Measurements from ENCODE around the gene CCDC141.

Gene CCDC141

GRCh38 chr2:178843697-178844096, 206.2 kb downstream of the CCDC141 start:
- Mint-ChIP-seq H3K4me3 (no peak overlapping the region), H3K4me1 (ENCODE audit: low read depth) (no peaks in the 10 kb centered on the region), H3K36me3 (ENCODE audit: low read depth) (no peaks in the 10 kb centered on the region), H3K9me3 (no peaks in the 10 kb centered on the region), H3K27me3 (ENCODE audit: low read depth) (no peaks in the 10 kb centered on the region), H3K27ac (no peak overlapping the region)

DNA sequence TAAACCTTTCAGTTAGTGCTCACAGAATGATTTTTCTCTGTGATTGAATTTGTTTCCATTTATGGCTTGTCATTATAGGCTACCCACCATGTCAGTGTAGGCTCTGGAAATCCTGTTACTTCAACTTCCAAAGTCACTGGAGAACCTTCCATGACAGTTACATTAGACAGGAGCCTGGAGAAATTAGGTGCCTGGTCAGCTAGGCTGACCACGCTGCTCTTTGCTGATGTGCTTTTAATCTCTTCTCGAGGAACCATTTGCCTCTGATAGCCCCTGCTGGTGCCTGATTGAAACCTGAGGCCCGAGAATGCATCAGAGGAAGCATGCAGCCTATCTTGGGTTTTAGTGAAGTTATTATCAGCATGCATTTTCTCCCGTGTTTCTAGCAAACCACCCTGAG, 213.1 kb downstream of the CCDC141 start:
- Mint-ChIP-seq H3K27me3 (ENCODE audit: low read depth) (no peaks in the 10 kb centered on the region), H3K27ac (no peak overlapping the region), H3K9me3 (no peaks in the 10 kb centered on the region), H3K4me1 (ENCODE audit: low read depth) (no peaks in the 10 kb centered on the region), H3K36me3 (ENCODE audit: low read depth) (no peaks in the 10 kb centered on the region), H3K4me3 (no peak overlapping the region)

- Mint-ChIP-seq H3K4me1 (ENCODE audit: low read depth) (peaks cover 2% of the 10 kb centered on the region), H3K9me3 (no peaks in the 10 kb centered on the region), H3K4me3 (no peak overlapping the region), H3K27me3 (ENCODE audit: low read depth) (no peaks in the 10 kb centered on the region), H3K36me3 (ENCODE audit: low read depth) (no peaks in the 10 kb centered on the region), H3K27ac (no peak overlapping the region)
Measured at GRCh38 chr2:178834086-178834485, 215.9 kb downstream of the CCDC141 start.

DNA sequence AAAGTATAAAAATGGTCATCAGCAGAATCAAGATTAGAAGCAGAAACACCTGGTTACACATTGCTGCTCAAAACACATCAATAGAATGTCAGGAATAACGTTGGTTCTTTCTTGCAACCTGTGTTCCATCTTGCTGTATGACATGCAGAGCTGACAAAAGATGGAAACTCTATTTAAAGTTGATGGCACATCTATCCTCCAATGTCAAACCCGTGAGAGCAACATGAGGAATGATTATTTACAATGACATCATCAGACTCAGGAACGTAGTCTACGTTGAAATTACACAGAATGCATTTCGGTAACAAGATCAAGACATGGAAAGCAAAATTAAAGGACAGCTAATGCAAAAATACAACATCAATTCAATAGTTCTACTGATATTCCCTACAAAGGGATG, 216.6 kb downstream of the CCDC141 start:
- H3K4me1 Mint-ChIP-seq (ENCODE audit: low read depth): peaks cover 4% of the 10 kb centered on the region
- no peaks in the 10 kb centered on the region for H3K36me3 Mint-ChIP-seq (ENCODE audit: low read depth)
- no peak overlapping the region for H3K4me3 Mint-ChIP-seq
- H3K9me3 Mint-ChIP-seq: no peaks in the 10 kb centered on the region
- H3K27me3 Mint-ChIP-seq (ENCODE audit: low read depth): no peaks in the 10 kb centered on the region
- H3K27ac Mint-ChIP-seq: no peak overlapping the region

DNA sequence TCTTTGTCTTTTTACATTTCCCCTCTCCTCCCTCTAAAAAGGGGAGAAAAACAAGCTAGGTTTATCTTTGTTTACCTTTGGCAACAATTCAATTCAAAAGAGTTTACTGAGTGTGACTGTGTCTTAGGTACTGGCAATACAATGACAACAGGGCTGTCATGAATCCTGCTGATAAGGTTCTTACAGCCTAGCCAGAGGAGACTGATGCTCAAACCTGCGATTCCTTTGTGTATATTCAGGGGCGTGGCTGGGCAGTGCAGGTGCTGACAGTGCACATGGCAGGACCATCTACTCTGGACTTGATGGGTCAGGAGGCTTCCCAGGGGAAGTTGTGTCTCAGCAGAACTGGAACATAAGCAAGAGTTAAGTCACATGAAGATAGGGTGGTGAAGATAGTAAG, 219.5 kb downstream of the CCDC141 start:
- H3K4me1 Mint-ChIP-seq (ENCODE audit: low read depth): peaks cover 4% of the 10 kb centered on the region
- no peak overlapping the region for H3K4me3 Mint-ChIP-seq
- no peaks in the 10 kb centered on the region for H3K36me3 Mint-ChIP-seq (ENCODE audit: low read depth)
- no peaks in the 10 kb centered on the region for H3K27me3 Mint-ChIP-seq (ENCODE audit: low read depth)
- H3K9me3 Mint-ChIP-seq: no peaks in the 10 kb centered on the region
- H3K27ac Mint-ChIP-seq: no peak overlapping the region

- Mint-ChIP-seq H3K27ac (no peak overlapping the region), H3K4me3 (no peak overlapping the region), H3K36me3 (ENCODE audit: low read depth) (no peaks in the 10 kb centered on the region), H3K27me3 (ENCODE audit: low read depth) (no peaks in the 10 kb centered on the region), H3K9me3 (no peaks in the 10 kb centered on the region), H3K4me1 (ENCODE audit: low read depth) (peaks cover 4% of the 10 kb centered on the region)
Measured at GRCh38 chr2:178829981-178830380, 220.0 kb downstream of the CCDC141 start.

DNA sequence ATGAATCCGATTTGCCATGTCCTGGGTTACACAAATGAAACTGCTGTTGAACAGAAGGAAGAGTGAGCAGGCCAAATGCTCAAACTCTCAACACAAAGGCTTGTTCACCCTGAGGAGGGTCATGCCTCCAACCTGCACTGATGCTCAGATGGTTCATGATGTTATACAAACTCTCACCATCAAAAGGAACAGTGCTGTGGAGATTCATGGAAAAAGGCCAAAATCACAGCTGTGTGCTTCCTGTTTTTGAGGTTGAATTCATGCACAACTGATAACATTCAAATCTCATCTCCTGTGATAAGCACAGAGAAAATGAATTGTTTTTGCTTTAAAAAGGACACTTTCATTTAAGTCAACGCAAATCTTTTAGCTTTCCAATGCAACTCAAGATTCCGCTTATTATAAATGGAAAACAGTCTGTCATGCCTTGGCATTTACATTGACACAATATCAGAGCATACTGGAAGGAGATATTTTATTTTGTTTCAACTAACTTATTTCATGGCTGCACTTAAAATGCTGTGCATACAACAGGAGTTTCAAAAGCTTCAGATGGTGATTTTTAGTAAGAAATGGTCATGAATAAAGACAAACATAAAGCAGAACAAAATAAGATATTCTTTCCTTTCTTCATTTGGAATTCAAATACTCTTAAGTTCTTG, 220.5 kb downstream of the CCDC141 start:
- H3K27ac Mint-ChIP-seq: no peak overlapping the region
- peaks cover 4% of the 10 kb centered on the region for H3K4me1 Mint-ChIP-seq (ENCODE audit: low read depth)
- no peaks in the 10 kb centered on the region for H3K36me3 Mint-ChIP-seq (ENCODE audit: low read depth)
- H3K9me3 Mint-ChIP-seq: no peaks in the 10 kb centered on the region
- H3K4me3 Mint-ChIP-seq: no peak overlapping the region
- H3K27me3 Mint-ChIP-seq (ENCODE audit: low read depth): no peaks in the 10 kb centered on the region

DNA sequence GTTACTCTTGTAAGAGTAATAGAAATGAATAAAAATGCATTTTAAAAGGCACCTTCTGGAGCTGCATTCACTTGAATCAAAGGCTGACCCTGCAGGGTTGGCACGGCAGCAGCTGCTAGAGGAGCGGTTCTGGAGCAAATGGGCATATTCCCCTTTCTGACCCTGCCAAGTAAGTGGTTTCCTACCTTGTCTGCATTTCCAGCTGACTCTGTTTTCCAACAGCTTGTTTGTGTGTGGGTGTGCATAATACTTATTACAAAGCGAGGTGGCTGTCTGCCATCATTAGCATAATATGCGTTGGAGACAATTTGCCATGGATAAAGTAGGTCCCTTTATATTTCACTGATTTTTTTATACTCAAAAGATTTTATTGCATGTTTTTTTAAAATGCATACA, 221.5 kb downstream of the CCDC141 start:
- Mint-ChIP-seq H3K27ac (no peak overlapping the region), H3K4me3 (no peak overlapping the region), H3K27me3 (ENCODE audit: low read depth) (no peaks in the 10 kb centered on the region)

DNA sequence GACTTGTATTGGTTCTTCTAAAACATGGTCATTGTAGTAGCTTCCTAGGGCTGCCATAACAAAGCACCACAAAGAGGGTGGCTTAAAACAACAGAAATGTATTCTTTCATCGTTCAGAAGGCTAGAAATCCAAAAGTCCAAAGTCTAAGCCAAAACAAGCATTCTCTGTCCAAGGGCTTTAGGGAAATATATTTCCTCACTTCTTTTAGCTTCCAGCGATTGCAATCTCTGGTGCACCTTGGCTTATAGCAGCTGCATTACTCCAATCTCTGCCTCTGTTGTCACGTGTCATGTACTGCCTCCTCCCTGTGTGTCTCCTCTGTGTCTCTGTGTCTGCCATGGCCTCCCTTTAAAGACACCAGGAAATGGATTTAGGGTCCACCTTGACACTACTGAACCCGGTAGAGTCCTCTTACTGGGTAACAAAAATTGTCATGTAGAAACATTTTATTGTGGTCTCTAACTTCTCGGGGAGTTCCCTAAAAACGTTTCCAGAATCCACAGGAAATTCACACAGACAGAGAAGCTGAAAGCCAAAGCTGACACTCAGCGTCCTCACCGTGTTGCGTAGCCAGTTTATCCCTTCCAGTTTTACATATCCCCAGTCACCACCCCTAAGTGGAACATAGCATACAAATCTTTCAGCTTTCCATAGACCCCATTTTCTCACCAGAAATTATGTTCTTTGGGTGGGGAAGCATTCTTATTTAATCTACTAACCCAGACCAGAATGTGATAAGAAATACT, 222.0 kb downstream of the CCDC141 start:
- no peaks in the 10 kb centered on the region for H3K27me3 Mint-ChIP-seq (ENCODE audit: low read depth)
- H3K4me3 Mint-ChIP-seq: no peak overlapping the region
- H3K36me3 Mint-ChIP-seq (ENCODE audit: low read depth): no peaks in the 10 kb centered on the region
- H3K9me3 Mint-ChIP-seq: no peaks in the 10 kb centered on the region
- no peak overlapping the region for H3K27ac Mint-ChIP-seq
- peaks cover 4% of the 10 kb centered on the region for H3K4me1 Mint-ChIP-seq (ENCODE audit: low read depth)

More for the DNA sequence above, 221.5 kb downstream of the CCDC141 start:
- Mint-ChIP-seq H3K4me1 (ENCODE audit: low read depth) (peaks cover 4% of the 10 kb centered on the region), H3K36me3 (ENCODE audit: low read depth) (no peaks in the 10 kb centered on the region), H3K9me3 (no peaks in the 10 kb centered on the region)

DNA sequence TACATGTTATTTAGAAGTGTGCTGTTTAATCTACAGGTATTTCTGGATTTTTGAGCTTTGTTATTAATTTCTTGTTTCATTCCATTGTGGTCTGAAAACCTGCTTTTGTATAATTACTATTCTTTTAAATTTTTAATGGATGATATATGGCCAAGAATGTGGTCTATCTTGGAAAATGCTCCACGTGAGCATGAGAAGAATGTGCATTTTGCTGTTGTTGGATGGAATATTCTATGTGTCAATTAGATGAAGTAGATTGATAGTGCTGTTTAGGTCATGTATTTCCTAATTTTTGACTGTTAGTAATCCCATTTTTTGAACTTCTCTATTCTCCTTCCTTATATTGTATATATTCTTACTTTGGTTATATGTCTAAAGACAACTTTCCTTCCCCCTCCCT, 222.8 kb downstream of the CCDC141 start:
- Mint-ChIP-seq H3K4me1 (ENCODE audit: low read depth) (peaks cover 4% of the 10 kb centered on the region), H3K36me3 (ENCODE audit: low read depth) (no peaks in the 10 kb centered on the region), H3K4me3 (no peak overlapping the region), H3K9me3 (no peaks in the 10 kb centered on the region), H3K27ac (no peak overlapping the region), H3K27me3 (ENCODE audit: low read depth) (no peaks in the 10 kb centered on the region)

DNA sequence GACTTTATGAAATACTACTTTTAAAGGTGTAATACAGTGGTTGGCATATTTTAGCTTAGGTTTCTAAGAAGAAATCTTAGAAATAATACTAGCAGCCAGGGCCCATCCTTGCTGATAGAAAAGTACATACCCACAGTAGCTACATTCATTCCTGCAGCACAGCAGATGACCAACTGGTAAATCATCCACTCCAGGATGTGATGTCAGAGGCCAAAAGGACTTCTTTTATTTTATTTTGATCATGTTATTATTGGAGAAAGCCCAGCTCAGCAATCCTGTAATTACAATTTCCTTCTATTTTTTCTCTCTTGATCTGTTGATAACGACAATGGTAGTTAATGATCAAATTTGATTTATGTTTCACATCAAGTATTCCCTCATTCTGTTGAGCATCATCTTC, 224.8 kb downstream of the CCDC141 start:
- no peaks in the 10 kb centered on the region for H3K36me3 Mint-ChIP-seq (ENCODE audit: low read depth)
- no peak overlapping the region for H3K27ac Mint-ChIP-seq
- H3K9me3 Mint-ChIP-seq: no peaks in the 10 kb centered on the region
- H3K27me3 Mint-ChIP-seq (ENCODE audit: low read depth): no peaks in the 10 kb centered on the region
- peaks cover 4% of the 10 kb centered on the region for H3K4me1 Mint-ChIP-seq (ENCODE audit: low read depth)
- H3K4me3 Mint-ChIP-seq: no peak overlapping the region

DNA sequence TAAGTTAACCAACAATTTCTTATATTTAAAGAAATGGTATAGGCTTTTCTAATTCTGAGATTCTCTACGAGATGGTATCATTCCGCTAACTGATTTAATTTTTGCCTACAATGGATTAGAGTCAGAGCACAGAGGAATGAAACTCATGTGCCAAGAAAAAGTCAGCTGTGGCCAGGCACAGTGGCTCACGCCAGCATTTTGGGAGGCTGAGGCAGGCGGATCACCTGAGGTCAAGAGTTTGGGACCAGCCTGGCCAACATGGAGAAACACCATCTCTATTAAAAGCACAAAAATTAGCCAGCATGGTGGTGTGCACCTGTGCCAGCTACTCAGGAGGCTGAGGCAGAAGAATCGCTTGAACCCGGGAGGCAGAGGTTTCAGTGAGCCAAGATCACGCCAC, 225.8 kb downstream of the CCDC141 start:
- Mint-ChIP-seq H3K36me3 (ENCODE audit: low read depth) (no peaks in the 10 kb centered on the region), H3K27ac (no peak overlapping the region), H3K4me1 (ENCODE audit: low read depth) (peaks cover 6% of the 10 kb centered on the region), H3K9me3 (no peaks in the 10 kb centered on the region), H3K4me3 (no peak overlapping the region), H3K27me3 (ENCODE audit: low read depth) (no peaks in the 10 kb centered on the region)

DNA sequence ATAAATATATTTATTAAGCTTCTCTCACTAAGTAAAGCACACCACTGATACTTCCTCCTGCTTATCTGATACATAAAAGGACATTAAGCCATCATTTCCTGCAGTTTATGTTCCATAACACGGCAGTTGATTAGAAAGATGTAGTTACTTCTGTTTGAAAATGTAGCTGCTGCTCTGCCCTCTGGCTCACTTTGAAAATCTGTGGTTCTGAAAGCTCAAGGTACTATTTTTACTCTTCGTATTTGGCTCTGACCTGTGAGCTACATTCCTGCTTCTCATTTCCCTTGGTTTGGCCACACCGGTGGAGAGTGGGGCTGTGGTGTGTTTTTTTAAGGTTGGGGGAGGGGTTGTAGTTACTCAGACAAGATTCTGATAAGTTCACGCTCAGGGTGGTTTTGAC, 229.9 kb downstream of the CCDC141 start:
- H3K4me1 Mint-ChIP-seq (ENCODE audit: low read depth): peaks cover 3% of the 10 kb centered on the region
- H3K27me3 Mint-ChIP-seq (ENCODE audit: low read depth): no peaks in the 10 kb centered on the region
- H3K9me3 Mint-ChIP-seq: no peaks in the 10 kb centered on the region
- H3K27ac Mint-ChIP-seq: no peak overlapping the region
- H3K36me3 Mint-ChIP-seq (ENCODE audit: low read depth): no peaks in the 10 kb centered on the region
- H3K4me3 Mint-ChIP-seq: peak overlapping the region; percentile 22

DNA sequence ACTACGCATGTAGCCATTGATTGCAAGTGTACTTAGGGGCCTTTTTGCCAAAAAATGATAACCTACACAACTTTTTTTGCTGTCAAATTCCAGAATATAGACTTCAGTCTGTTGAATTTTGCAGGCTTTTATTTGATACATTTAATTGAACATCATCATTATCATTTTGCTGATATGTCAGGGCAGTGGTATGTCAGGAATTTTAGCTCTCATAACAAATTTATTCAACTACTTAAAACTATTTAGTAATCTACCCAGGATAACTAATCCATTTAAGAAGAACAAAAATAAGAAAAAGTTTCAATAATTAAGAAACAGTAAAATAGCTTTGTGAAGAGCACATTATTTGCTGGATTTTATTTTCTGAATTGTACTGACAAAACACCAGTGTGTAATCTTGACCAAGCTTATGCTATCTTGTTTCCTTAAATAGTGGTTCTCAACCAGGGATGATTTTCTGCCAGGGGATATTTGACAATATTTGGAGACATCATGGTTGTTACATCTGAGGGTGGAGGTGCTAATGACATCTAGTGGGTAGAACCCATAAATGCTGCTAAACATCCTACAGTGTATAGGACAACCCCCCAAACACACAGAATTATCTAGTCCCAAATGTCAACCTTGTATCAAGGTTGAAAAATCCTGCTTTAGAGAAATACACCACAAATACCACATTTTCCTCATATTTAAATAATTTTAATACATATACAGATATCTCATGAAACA, 230.6 kb downstream of the CCDC141 start:
- Mint-ChIP-seq H3K4me3 (no peak overlapping the region), H3K27me3 (ENCODE audit: low read depth) (no peaks in the 10 kb centered on the region), H3K9me3 (no peaks in the 10 kb centered on the region), H3K36me3 (ENCODE audit: low read depth) (no peaks in the 10 kb centered on the region), H3K4me1 (ENCODE audit: low read depth) (peaks cover 3% of the 10 kb centered on the region), H3K27ac (no peak overlapping the region)

- no peaks in the 10 kb centered on the region for H3K36me3 Mint-ChIP-seq (ENCODE audit: low read depth)
- H3K27ac Mint-ChIP-seq: no peak overlapping the region
- H3K9me3 Mint-ChIP-seq: no peaks in the 10 kb centered on the region
- no peaks in the 10 kb centered on the region for H3K27me3 Mint-ChIP-seq (ENCODE audit: low read depth)
- H3K4me3 Mint-ChIP-seq: no peak overlapping the region
- H3K4me1 Mint-ChIP-seq (ENCODE audit: low read depth): no peaks in the 10 kb centered on the region
Measured at GRCh38 chr2:178811901-178812300, 238.0 kb downstream of the CCDC141 start.
